ENCODE results near the gene PCNX4. TPM values are rescaled to one million over a fixed set of nuclear protein-coding genes. Genes with fewer than 3 reads are reported as not detected.
A peak's percentile ranks its signal among the peaks of the same experiment; 100 is the strongest.

Gene PCNX4
- total RNA-seq, 1 donor = 101 TPM

DNA sequence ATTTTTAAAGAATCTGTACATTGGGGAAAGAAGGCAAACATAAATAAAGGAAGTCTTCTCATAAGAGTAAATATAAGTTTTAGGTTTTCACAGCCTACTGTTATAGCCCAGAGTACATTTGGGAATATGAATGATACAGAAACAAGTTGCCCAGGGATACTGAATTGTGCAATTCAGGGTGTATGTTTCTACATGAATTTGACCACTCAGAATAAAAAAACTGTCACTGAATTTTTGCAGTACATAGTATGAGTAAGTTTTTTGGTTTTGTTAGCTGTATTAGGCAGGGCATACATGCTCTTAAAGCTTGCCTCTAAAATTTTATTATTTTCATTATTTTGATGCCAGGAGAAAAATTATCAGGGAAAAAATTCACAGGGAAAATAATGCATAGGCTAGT, 6.6 kb upstream of the PCNX4 start:
- Histone ChIP-seq H3K27me3 (ENCODE audit: insufficient read depth, low read length) (no peaks in the 10 kb centered on the region), H3K4me3 (ENCODE audit: insufficient read depth, low read length) (no peak overlapping the region), H3K79me2 (ENCODE audit: insufficient read depth, low read length) (no peaks in the 10 kb centered on the region), H2AFZ (ENCODE audit: low read length) (no peak overlapping the region), H3K4me1 (ENCODE audit: insufficient read depth, low read length) (no peaks in the 10 kb centered on the region), H4K20me1 (ENCODE audit: insufficient read depth, low read length) (no peaks in the 10 kb centered on the region), H3K9me3 (ENCODE audit: low read depth, low read length) (no peaks in the 10 kb centered on the region), H3K36me3 (ENCODE audit: insufficient read depth, low read length) (no peaks in the 10 kb centered on the region), H3K27ac (ENCODE audit: low read depth, low read length) (no peak overlapping the region), H3K4me2 (ENCODE audit: insufficient read depth, low read length) (no peak overlapping the region)
- TF ChIP-seq, protein P1, sequence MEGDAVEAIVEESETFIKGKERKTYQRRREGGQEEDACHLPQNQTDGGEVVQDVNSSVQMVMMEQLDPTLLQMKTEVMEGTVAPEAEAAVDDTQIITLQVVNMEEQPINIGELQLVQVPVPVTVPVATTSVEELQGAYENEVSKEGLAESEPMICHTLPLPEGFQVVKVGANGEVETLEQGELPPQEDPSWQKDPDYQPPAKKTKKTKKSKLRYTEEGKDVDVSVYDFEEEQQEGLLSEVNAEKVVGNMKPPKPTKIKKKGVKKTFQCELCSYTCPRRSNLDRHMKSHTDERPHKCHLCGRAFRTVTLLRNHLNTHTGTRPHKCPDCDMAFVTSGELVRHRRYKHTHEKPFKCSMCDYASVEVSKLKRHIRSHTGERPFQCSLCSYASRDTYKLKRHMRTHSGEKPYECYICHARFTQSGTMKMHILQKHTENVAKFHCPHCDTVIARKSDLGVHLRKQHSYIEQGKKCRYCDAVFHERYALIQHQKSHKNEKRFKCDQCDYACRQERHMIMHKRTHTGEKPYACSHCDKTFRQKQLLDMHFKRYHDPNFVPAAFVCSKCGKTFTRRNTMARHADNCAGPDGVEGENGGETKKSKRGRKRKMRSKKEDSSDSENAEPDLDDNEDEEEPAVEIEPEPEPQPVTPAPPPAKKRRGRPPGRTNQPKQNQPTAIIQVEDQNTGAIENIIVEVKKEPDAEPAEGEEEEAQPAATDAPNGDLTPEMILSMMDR (IDR thresholded peaks at IDR 0.05; ENCODE audit: extremely low read depth, low read depth, low read length) = no peak
- no peak for DNase-seq (ENCODE audit: insufficient read length, low spot score, missing footprints)

DNA sequence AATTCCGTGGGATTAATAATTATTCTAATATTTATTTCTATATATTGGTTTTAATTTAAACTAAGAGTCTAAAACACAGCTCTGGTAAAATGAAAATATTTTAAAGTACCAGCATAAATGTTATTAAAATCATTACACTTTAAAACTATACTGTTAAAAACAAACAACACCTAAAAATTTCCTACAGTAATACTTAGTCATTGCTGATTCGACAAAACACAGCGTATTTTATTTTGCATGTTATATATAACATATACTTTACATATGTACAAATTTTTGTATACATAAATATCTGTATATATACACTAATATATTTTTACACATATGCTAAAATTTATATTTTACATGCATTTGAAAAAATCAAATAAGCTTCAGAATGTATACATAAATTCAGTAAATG, 6.0 kb upstream of the PCNX4 start:
- H3K36me3 ChIP-seq (ENCODE audit: insufficient read depth, low read length) = no peaks in the 10 kb centered on the region
- H3K27ac ChIP-seq (ENCODE audit: low read depth, low read length) = no peak overlapping the region
- H3K79me2 ChIP-seq (ENCODE audit: insufficient read depth, low read length) = no peaks in the 10 kb centered on the region
- no peak overlapping the region for H3K4me3 ChIP-seq (ENCODE audit: insufficient read depth, low read length)
- H3K9me3 ChIP-seq (ENCODE audit: low read depth, low read length) = no peaks in the 10 kb centered on the region
- DNase-seq (ENCODE audit: insufficient read length, low spot score, missing footprints) = no peak
- no peak overlapping the region for H2AFZ ChIP-seq (ENCODE audit: low read length)
- H3K4me2 ChIP-seq (ENCODE audit: insufficient read depth, low read length) = no peak overlapping the region
- no peaks in the 10 kb centered on the region for H3K4me1 ChIP-seq (ENCODE audit: insufficient read depth, low read length)
- no peaks in the 10 kb centered on the region for H3K27me3 ChIP-seq (ENCODE audit: insufficient read depth, low read length)
- no peaks in the 10 kb centered on the region for H4K20me1 ChIP-seq (ENCODE audit: insufficient read depth, low read length)
- TF ChIP-seq, protein P1 (IDR thresholded peaks at IDR 0.05; ENCODE audit: extremely low read depth, low read depth, low read length) = no peak

DNA sequence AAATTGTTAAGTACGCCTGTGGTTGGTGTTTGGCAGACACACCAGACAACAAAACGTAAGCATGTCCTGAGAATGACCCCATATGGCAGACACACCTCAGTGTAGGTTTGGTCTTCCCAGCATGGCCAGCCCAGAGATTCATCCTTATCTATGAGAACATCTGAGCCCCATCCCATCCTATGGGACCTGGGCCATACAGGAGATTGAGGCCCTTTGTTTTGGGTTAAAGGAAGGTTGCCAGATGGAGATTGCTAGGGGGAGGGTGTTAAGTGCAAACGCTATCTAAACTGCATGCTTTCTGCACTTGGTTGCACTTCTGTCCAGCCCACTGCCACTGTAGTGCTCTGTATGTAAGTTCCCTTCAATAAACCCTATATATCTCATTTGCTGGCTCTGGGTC, 4.1 kb upstream of the PCNX4 start:
- no peaks in the 10 kb centered on the region for H3K27me3 ChIP-seq (ENCODE audit: insufficient read depth, low read length)
- no peaks in the 10 kb centered on the region for H3K9me3 ChIP-seq (ENCODE audit: low read depth, low read length)
- H3K4me3 ChIP-seq (ENCODE audit: insufficient read depth, low read length) = no peak overlapping the region
- H3K79me2 ChIP-seq (ENCODE audit: insufficient read depth, low read length) = peaks cover 6% of the 10 kb centered on the region
- H3K27ac ChIP-seq (ENCODE audit: low read depth, low read length) = no peak overlapping the region
- no peak overlapping the region for H2AFZ ChIP-seq (ENCODE audit: low read length)
- no peaks in the 10 kb centered on the region for H3K36me3 ChIP-seq (ENCODE audit: insufficient read depth, low read length)
- TF ChIP-seq, protein P1 (IDR thresholded peaks at IDR 0.05; ENCODE audit: extremely low read depth, low read depth, low read length) = no peak
- DNase-seq (ENCODE audit: insufficient read length, low spot score, missing footprints) = no peak
- no peaks in the 10 kb centered on the region for H3K4me1 ChIP-seq (ENCODE audit: insufficient read depth, low read length)
- H4K20me1 ChIP-seq (ENCODE audit: insufficient read depth, low read length) = no peaks in the 10 kb centered on the region
- no peak overlapping the region for H3K4me2 ChIP-seq (ENCODE audit: insufficient read depth, low read length)

DNA sequence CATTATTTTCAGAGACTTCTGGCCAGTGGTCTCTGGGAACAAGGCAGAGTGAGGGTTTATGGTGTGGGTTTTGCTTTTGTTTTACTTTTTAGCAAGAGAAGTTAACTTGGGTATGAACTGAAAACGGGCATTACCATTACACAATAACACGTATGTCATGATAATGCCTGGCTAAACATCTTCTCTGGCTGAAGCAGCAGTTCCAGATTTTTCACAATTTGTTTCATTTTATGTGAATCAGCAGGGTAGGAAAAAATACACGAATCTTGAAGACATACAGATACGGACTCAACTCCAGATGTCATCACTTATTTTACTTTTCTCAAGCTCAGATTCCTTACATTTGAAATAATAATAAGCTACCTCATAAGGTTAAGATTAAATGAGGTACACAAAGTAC, 2.5 kb upstream of the PCNX4 start:
- peaks cover 14% of the 10 kb centered on the region for H3K4me1 ChIP-seq (ENCODE audit: insufficient read depth, low read length)
- no peaks in the 10 kb centered on the region for H3K27me3 ChIP-seq (ENCODE audit: insufficient read depth, low read length)
- no peak overlapping the region for H3K27ac ChIP-seq (ENCODE audit: low read depth, low read length)
- no peaks in the 10 kb centered on the region for H4K20me1 ChIP-seq (ENCODE audit: insufficient read depth, low read length)
- H3K36me3 ChIP-seq (ENCODE audit: insufficient read depth, low read length) = no peaks in the 10 kb centered on the region
- no peak for DNase-seq (ENCODE audit: insufficient read length, low spot score, missing footprints)
- H3K9me3 ChIP-seq (ENCODE audit: low read depth, low read length) = no peaks in the 10 kb centered on the region
- H3K4me3 ChIP-seq (ENCODE audit: insufficient read depth, low read length) = no peak overlapping the region
- peak overlapping the region; percentile 76 for H2AFZ ChIP-seq (ENCODE audit: low read length)
- H3K4me2 ChIP-seq (ENCODE audit: insufficient read depth, low read length) = no peak overlapping the region
- TF ChIP-seq, protein P1 (IDR thresholded peaks at IDR 0.05; ENCODE audit: extremely low read depth, low read depth, low read length) = no peak
- H3K79me2 ChIP-seq (ENCODE audit: insufficient read depth, low read length) = peaks cover 21% of the 10 kb centered on the region

Measured in osteoblast (primary cell).